Activated naive CD4-positive, alpha-beta T cell treated with anti-CD3 and anti-CD28 coated beads, Interleukin-2, amount 50 U/mL, for 16 hours (primary cell): ENCODE measurements around the gene DTX1.

ENCODE experiments used
- DNase-seq: peaks from one replicate; pipeline ENCODE4 v3.0.0-alpha.2; 2020

Gene DTX1

GRCh38 chr12:113056381-113056630 is 224 bp upstream of the DTX1 start:
- no peak for DNase-seq

GRCh38 chr12:113057565-113058485 is 1.3 kb downstream of the DTX1 start:
- peak; percentile 19 for DNase-seq

GRCh38 chr12:113058553-113058952 is 2.0 kb downstream of the DTX1 start:
- no peak for DNase-seq

- DNase-seq: no peak
Observed at GRCh38 chr12:113059071-113059595, 2.6 kb downstream of the DTX1 start.

GRCh38 chr12:113060336-113060960 is 3.9 kb downstream of the DTX1 start:
- no peak for DNase-seq

GRCh38 chr12:113061061-113061694 is 4.6 kb downstream of the DTX1 start:
- DNase-seq: no peak

GRCh38 chr12:113062502-113063395 is 6.2 kb downstream of the DTX1 start:
- no peak for DNase-seq

GRCh38 chr12:113063396-113064350 is 7.1 kb downstream of the DTX1 start:
- DNase-seq: no peak

GRCh38 chr12:113064395-113065125 is 8.0 kb downstream of the DTX1 start:
- no peak for DNase-seq

- no peak for DNase-seq
Observed at GRCh38 chr12:113065126-113066007, 8.8 kb downstream of the DTX1 start.

- no peak for DNase-seq
Observed at GRCh38 chr12:113066813-113067400, 10.4 kb downstream of the DTX1 start.

- DNase-seq: no peak
Observed at GRCh38 chr12:113067987-113068935, 11.7 kb downstream of the DTX1 start.

- DNase-seq: no peak
Observed at GRCh38 chr12:113069149-113069548, 12.6 kb downstream of the DTX1 start.

GRCh38 chr12:113069751-113070116 is 13.2 kb downstream of the DTX1 start:
- no peak for DNase-seq

- no peak for DNase-seq
Observed at GRCh38 chr12:113070117-113070906, 13.8 kb downstream of the DTX1 start.

- no peak for DNase-seq
Observed at GRCh38 chr12:113071135-113072112, 14.9 kb downstream of the DTX1 start.
